HG03060 (cell line): ENCODE data around the gene ZBTB44.
"Not testable (repeated sequence)": the region's sequence is repeated elsewhere in the genome, so short reads cannot be mapped to it uniquely, and the experiment has no call there.

ENCODE experiments used
- ATAC-seq: cut with Tn5 transposase; IDR thresholded peaks from one replicate; pipeline ENCODE4 v1.9.1; 2021; ENCODE audit warnings: low read depth, moderate number of reproducible peaks; ENCODE audit not compliant: unreplicated experiment

Gene ZBTB44

DNA sequence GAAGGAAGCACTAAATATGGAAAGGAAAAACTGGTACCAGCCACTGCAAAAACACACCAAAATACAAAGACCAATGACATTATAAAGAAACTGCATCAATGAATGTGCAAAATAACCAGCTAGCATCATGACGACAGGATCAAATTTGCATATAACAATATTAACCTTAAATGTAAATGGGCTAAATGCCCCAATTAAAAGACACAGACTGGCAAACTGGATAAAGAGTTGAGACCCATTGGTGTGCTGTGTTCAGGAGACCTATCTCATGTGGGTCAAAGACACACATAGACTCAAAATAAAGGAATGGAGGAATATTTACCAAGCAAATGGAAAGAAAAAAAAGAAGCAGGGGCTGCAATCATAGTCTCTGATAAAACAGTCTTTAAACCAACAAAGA lies 63.0 kb downstream of the ZBTB44 start:
- not testable (repeated sequence) for ATAC-seq

DNA sequence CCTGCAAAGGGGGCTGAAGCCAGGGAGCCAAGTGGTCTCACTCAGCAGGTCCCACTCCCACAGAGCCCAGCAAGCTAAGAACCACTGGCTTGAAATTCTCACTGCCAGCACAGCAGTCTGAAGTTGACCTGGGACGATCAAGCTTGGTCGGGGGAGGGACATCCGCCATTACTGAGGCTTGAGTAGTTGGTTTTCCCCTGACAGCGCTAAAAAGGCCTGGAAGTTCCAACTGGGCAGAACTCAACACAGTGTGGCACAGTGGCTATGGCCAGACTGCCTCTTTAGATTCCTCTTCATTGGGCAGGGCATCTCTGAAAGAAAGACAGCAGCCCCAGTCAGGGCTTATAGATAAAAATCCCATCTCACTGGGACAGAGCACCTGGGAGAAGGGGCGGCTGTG lies 64.8 kb downstream of the ZBTB44 start:
- not testable (repeated sequence) for ATAC-seq

DNA sequence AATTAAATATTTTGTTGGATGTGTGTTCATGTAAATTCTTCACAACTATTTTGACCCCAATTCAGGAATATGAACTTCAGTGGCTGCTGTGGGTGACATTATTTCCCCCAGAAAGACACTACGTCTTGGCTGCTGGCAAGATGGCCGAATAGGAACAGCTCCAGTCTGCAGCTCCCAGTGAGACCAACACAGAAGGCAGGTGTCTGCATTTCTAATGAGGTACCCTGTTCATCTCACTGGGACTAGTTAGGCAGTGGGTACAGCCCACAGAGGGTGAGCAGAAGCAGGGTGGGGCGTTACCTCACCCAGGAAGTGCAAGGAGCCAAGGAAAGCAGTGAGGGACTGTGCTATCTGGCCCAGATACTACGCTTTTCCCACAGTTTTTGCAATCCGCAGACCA lies 65.3 kb downstream of the ZBTB44 start:
- ATAC-seq = no peak

DNA sequence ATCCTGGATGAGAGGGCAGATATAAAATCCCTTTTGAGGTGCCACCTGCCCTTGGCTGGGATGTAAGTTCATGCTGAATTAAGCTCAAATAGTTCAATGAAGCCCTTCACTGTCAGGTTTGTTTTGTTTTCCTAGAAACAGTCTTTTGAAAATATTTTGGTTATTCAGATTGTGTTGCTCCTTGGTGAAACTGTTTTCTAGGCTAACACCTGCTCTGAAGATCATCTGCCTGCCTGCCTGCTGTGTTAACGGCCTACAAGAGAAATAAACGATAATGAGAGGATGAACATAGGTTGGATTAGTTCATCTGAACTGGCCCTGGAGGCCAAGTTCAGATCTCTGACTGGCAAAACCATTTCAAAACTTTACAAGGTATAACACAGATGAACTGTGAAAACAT lies 67.4 kb downstream of the ZBTB44 start:
- ATAC-seq = no peak

DNA sequence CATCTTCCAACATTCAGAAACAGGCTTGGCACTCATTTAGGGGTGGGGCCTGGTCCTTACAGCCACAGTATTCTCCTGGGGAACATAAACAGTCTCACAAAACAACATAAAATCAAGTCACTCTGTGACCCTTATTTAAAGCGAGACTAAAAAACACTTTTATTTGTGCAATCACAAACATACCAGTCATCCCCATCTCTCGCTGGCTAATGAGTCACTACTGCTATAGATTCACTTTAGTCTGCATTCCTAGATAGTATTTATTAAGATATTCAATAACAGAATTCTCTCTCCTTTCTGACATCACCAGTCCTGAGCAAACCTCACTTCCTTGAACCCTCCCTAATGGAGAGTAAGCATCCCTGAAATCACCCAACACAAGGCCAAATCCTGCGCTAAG lies 68.0 kb downstream of the ZBTB44 start:
- no peak for ATAC-seq

DNA sequence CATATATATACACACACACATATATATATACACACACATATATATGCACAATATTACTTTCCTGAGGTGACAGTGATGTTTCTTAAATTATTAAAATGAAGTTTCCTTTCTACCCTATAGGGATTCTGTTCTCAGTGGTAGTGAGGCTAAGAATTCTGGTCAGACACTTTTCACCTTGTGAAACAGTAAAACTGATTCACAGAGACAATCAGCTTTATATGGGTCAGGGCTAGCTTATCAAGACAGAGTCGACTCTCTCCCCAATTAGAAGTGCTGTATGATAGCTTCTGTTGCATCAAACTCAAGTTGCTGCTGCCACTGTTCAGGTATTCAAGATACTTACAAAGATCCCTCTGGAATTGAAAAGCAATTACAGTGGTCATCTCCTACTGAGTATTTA lies 68.4 kb downstream of the ZBTB44 start:
- ATAC-seq = no peak

DNA sequence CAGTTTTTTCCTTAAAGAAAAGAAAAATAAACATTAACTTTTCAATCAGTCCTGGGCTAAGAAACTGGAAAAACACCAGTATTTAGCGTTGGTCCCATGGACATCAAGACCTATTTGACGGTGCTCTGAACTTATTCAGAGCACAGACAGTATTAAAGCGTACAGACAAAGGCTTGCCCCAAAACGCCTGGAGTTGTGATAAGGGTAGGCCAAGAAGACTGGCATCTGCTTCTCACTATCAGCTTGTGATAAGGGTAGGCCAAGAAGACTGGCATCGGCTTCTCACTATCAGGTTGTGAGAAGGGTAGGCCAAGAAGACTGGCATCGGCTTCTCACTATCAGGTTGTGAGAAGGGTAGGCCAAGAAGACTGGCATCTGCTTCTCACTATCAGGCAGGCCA lies 69.3 kb downstream of the ZBTB44 start:
- not testable (repeated sequence) for ATAC-seq

DNA sequence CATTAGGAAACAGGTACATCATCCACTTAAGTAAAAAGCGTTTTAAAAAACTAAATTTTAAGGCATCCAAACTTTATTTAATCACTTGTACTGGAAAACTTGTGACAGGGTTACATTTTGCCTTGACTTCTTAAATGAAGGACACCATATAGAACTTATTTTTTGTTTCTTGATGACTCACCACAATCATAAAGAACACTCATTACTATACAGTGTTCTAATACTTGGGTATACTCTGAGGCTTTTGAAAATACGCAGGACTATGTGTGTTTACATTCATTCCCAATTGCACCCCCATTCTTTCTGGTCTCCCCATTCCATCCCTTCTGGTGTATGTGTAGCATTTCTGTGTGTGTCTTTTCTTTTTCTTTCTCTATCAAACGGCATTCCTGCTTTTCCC lies 69.9 kb downstream of the ZBTB44 start:
- ATAC-seq = no peak

DNA sequence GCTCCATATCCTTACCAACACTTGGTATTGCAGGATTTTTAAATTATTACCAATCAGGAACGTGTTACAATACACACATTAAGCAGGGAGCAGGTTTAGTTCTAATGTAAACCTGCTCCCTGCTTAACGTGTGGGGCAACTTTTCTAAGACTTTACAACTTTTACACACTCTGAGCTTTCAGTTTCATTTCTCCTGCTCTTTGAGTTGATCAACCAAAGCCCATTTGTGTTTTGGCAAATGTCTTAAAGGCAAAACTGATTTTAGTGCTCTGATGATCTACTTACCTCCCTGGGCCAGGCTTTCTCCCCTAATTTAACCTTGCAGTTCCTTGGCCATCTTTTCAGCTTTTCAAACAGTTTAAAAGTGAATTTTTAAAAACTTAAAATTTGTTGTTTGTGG lies 70.9 kb downstream of the ZBTB44 start:
- no peak for ATAC-seq

DNA sequence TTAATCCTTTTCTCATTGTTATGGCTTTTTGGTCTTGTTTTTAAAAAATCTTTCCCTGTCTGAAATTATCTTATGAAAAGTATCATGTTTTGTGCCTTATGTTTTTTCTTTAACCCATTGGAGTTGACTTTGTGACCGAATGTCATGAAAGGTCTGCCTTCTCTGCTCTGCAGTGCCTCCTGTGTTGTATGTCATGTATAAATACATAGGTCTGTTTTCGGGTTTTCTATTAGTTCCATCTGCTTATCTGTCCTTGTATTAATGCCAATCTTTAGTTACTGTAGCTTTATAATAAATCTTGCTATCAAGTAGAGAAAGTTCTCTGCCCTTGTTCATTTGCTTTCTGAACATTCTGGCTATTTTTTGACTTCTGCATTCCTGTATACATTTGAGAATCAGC lies 73.0 kb downstream of the ZBTB44 start:
- no peak for ATAC-seq

DNA sequence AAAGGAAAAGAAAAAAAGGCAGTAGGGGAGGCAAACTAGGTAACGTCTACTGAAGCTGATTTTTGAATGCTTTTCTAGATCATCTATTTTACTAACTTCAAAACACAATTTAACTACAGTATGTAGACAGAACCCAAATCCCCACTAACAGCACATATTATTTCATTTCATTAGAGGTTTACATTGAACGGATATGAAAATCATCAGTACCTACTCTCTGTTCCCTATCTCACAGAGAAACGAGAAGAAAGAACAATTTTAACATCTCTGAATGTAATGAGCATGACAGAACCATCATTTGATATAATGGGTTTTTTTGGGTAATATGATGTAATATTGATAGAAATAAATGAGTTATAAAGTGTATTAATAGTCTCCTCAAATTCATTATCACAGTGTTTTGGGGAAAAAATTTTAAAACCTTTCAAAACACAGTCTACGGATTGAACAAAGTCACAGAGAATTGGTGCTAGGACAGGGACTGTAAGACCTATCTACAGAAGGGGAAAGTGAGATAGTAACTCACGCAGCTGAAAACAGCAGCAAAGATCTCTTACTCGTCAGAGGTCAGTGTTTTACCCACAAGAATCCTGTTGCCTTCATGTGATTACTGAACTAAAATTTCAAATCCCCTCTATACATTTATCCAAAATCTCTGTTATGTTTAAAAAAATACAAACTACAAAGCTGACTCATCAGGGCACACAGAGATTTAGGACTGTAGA lies 77.3 kb downstream of the ZBTB44 start:
- ATAC-seq = no peak

DNA sequence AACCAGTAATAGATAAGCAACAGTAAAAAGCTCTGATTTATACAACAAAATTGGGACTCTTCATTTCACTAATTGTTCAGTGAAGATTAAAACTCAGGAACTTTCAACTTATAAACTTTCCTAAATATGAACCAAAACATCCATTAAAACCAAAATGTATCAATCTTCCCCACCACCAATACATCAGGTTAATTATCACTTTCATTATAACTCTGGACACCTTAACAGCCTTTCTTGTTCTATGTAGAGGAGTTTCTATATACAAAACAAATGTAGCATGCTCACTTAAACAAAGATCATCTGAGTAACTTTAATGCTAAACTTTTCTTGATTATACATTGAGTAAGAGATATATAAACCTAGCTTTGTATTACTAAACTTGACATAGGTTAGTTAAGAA lies 80.4 kb downstream of the ZBTB44 start:
- no peak for ATAC-seq

DNA sequence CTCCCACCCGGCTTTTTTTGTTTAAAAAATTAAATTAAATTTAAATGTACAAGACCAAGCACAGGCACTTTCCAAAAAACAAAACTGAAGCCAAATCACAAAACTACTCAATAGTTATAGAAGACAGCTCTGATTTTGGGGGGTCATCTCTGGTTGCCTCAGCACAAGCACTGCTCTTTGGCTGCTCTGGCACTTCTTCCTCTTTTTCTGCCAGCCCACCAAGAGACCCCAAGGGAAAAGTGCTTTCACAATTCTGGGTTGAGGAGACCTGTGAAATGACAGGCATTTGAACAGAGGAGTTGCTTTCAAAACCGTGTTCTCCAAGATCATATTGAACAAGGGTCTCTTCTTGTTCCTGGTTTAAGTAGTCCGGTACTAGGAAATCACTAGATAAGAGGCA lies 80.8 kb downstream of the ZBTB44 start:
- ATAC-seq = not testable (repeated sequence)

DNA sequence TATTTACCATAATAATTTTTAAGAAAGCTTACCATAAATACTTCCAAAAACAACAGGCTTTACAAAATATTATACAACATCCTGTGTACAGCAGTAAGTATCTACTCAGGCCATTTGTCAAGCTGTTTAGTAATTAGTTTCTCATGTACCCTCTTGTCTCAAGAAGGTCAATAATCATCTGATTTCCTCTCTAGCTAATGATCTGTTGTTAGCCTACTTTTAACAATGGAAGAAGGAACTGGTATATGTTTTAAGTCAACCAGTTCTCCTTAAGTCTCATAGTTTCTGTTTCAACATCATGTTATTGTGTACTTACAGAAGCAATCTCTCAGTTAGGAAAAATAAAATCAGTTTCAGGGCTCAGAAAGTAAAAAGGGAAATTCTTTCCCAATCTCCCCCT lies 81.2 kb downstream of the ZBTB44 start:
- not testable (repeated sequence) for ATAC-seq

DNA sequence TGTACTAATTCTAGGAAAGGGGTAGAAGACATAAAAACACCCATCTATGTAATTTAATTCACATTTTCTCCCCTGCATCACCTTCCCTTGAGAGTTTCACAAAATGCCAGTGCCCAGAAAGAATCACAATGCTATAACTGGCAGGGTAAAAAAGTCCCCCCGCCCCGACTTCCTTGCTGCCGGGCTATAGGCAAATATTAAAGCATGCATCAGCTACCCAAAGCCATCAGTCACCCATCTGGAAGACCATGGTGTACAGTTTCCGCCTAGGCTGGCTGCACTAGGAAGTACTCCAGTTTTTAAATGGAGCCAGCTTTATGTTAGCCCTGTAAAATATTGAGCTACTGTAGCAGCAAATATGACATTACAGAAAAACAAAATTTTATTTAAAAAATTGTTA lies 87.3 kb downstream of the ZBTB44 start:
- ATAC-seq = no peak

DNA sequence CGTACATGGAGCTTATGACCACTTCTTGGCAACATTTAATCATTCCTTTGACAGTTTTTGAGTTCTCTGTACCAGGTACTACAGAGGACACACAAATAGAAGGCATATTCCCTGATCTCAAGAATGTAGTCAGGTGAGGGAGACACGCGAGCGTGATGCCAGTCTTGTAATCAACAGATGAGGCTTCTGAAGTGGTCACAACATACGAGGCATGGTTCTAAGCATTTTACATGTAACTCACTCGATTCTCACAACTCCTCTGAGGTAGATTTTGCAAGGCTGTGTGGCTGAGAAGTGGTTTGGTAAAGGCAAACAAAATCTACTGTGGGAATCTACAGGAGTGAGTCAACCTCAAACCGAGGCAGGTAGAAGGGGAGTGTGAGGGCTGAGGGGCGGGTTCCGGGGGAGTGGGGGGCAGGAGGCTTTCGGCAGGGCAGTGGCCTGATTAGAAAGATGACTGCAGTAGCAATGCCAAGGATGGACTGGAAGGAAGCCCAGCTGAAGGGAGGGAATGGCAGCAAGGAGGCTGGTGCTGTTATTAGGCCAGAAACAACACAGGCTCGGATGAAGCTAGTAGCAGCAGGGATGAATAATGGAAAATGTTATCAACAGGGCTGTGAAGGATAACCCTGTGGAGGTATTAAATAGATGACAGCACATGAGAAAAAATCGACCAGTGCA lies 91.3 kb downstream of the ZBTB44 start:
- ATAC-seq = no peak

DNA sequence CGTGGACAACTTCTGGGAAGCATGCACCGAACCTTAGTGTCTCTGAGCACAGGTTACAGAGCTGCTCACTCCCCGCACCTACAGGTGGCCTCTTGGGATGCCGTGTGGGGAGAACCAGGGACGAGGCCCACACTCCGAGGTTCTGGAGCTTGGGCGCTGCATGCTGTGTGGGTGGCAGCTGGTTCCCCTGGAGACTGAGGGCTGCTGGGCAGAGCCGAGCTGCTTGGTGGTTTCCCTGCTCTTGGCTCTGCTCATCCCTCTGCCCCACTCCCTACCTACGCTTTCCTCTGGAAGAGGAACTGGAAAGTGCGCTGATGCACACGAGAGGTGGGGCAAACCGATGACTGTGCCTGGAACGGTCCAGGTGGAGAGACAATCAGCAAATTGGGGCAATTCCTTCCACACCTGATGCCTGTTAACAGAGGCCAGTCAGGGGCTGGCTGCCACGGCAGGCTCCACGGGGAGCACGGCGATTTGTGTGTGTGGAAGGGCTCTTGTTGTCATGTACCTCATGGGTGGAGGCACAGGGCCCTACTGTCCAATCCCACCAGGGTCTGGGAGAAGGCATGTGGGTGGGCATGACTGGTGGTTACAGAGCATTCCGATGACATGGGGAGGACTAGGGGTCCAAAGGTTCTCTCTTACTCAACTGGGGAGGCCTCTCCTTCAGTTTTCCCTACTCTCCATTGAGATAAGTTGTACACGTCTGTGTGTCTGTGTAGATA lies 94.2 kb downstream of the ZBTB44 start:
- ATAC-seq = no peak

DNA sequence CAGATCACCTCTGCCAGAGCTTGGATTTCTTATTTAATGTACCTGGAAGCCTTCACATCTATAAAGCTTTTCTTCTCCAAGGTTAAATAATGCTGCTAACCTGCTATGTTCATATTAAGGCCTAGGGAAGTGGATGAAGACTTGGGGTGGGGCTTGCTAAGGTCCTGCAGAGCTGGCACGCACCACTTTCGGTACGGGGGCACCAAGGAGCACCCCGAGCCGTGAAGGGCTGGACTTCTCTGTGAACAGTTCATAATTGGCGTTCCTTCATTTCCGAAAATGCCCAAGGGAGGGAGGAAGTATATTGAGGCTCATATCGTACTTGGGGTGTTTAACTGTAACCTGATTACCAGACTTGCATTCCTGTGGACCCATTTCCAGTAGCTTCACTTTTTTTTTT lies 95.6 kb downstream of the ZBTB44 start:
- no peak for ATAC-seq

DNA sequence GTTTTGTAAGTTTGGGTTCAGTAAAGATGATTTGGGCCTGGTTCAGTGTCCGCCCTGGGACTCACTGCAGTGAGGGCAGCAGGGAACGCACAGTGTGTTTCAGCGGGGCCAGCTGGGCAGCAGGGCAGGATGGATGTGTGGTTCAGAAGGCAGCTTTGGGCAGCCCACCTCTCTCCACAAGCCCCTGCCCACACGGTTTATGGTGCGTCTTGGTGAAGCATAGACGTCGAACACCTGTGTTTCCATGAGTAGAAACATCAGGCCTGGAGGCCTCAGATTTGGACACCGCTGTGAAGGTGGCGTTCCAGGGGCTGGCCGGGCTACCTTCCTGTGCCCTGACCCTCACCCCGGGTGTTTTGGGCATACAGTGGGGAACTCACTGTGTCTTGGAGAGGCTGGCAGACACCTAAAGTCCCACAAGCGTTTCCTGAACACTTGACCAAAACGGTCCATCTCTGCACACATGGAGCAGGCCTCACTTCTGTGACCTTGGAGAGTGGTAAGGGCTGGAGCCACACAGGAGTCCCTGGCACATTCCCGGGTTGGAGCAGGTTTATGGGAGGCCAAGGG lies 96.1 kb downstream of the ZBTB44 start:
- ATAC-seq = no peak

DNA sequence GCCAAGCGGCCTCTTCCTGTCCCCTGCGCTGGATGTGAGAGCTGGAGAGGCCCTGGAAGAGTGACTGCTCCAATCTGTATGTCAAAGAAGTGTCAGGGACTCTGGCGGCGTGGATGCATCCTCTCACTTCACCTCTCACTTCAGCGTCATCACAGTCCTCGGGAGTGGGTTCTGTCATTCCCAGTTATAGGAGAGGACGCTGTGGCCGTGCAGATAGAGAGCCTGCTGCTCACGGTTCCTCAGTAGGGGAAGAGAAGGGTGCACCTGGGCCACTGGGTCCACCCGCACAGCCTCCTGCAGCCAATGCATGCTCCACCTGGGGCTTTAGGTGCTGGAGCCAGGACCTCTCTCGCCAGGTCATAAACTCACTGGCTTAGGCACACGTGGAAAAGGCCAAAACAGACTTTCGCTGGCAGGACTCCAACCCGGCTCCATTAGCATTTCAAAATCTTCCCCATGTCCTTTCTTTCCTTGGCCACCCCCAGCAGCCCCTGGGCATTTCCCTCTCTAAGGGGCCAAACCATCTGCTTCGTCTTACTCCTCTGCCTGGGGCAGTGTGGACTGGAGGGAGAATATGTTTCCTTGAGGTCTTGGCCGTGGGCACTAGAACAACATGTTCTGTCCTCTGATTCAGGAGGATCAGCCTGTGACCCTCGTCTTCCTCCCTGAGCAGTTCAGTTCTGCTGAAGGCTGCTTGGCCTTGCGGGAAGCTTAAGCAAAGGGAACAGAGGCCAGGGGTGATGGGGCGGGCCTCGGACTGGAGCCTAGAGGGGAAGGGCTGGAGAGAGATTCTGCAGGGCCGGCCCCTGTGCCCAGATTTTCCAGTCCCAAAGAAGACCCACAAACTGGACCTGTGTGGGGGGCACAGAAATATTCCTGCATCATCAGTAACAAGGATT lies 97.3 kb downstream of the ZBTB44 start:
- ATAC-seq = no peak
